Stomach smooth muscle (tissue), 2 donors: Measurements from ENCODE around the gene SMIM31.

Experiments used
- H3K27ac ChIP-seq: one replicate; pipeline ENCODE4 v1.7.0; 2013; ENCODE audit warnings: mild to moderate bottlenecking, low read length, inconsistent platforms
- H3K27me3 ChIP-seq, 2 donors: one replicate each; pipeline ENCODE4 v1.7.0; 2013; ENCODE audit warnings: low read length in 2 of 2; ENCODE audit not compliant: insufficient read depth in 2 of 2, control insufficient read depth in 1 of 2
- H3K36me3 ChIP-seq, 2 donors: one replicate each; pipeline ENCODE4 v1.7.0; 2013; ENCODE audit warnings: low read length in 2 of 2; ENCODE audit not compliant: control insufficient read depth in 2 of 2, insufficient read depth in 2 of 2
- H3K4me1 ChIP-seq: one replicate; pipeline ENCODE4 v1.7.0; 2013; ENCODE audit warnings: low read length; ENCODE audit not compliant: control insufficient read depth, insufficient read depth
- H3K4me3 ChIP-seq, 2 donors: one replicate each; pipeline ENCODE4 v1.7.0; 2013; ENCODE audit warnings: low read length in 2 of 2
- H3K9ac ChIP-seq, 2 donors: one replicate each; pipeline ENCODE4 v1.7.0; 2013; ENCODE audit warnings: low read length in 2 of 2, mild to moderate bottlenecking in 1 of 2
- H3K9me3 ChIP-seq, 2 donors: one replicate each; pipeline ENCODE4 v1.7.0; 2013; ENCODE audit warnings: low read length in 2 of 2; ENCODE audit not compliant: control insufficient read depth in 2 of 2
- donor health status: healthy.
- donor health status: Pancreatic carcinoma.

The SMIM31 gene

DNA sequence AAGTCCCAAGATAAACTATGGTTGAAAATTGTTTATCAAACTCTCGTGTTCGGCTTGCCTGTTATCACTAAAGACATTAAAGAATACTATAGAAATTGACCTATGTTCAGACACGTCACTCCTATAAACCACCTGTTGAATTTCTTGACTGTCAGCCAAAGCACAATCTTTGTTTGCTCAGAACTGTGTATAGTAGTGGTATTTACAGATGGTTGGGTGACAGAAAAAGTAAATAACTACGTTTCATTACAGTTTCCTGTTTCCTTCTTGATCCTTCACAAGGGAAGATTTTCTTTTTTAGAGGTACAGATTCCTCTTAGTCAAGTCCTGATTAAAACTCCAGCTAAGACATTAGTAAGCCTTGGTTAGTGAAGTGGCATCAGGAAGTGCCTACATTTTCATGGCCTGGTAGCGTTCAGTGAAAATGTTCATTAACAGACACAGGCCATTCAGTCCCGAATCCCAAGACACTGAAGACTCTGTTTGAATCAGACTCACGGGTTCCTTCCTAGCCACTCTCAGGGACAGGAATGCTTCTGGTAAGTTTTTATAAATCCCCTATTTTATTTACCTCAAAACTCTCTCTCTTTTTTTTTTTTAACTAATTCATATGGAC, at the start of gene SMIM31:
Gene SMIM31, plus strand, starts transcription at position 259 of the 616 bp plus-strand sequence. CDS start 16,313 bp downstream, outside the sequence.
- Histone ChIP-seq H3K4me1 (no peaks in the 10 kb centered on the region), H3K36me3 (no peaks in the 10 kb centered on the region), H3K4me3 (no peak within 1 kb of the TSS), H3K9ac (no peak within 1 kb of the TSS), H3K27me3 (no peaks in the 10 kb centered on the region), H3K27ac (no peak within 1 kb of the TSS), H3K9me3 (no peaks in the 10 kb centered on the region)

- Histone ChIP-seq H3K27ac (no peak overlapping the region), H3K9me3 (no peaks in the 10 kb centered on the region), H3K27me3 (no peaks in the 10 kb centered on the region), H3K9ac (no peak overlapping the region), H3K36me3 (no peaks in the 10 kb centered on the region), H3K4me1 (no peaks in the 10 kb centered on the region), H3K4me3 (no peak overlapping the region)
These were observed 47.3 kb upstream of the SMIM31 start for GRCh38 chr4:164706675-164707074.

GRCh38 chr4:164716901-164717300, 37.0 kb upstream of the SMIM31 start:
- Histone ChIP-seq H3K4me1 (no peaks in the 10 kb centered on the region), H3K36me3 (no peaks in the 10 kb centered on the region), H3K27ac (no peak overlapping the region), H3K9ac (no peak overlapping the region), H3K4me3 (no peak overlapping the region), H3K9me3 (peaks cover 0 to 5% of the 10 kb centered on the region in 2 donors), H3K27me3 (no peaks in the 10 kb centered on the region)

DNA sequence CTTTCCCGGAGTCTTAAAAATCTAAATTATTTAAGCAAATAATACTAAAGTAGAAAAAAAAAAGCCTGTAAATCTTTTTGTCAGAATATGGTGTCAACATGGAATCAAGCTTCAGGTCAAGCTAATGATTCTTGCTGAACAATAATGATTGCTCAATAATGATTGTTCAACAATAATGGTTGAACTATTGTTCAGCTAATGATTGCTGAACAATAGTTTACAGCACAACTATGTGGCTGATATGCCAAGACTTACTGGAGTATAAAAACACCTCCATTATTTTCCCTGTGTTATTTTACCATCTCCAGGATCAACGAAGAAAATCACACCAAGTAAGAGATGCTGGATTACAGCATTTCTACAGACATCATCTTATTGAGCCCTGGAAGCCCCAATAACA, 35.1 kb upstream of the SMIM31 start:
- Histone ChIP-seq H3K4me3 (no peak overlapping the region), H3K4me1 (no peaks in the 10 kb centered on the region), H3K27ac (no peak overlapping the region), H3K9ac (no peak overlapping the region), H3K9me3 (no peaks in the 10 kb centered on the region), H3K36me3 (no peaks in the 10 kb centered on the region), H3K27me3 (no peaks in the 10 kb centered on the region)

DNA sequence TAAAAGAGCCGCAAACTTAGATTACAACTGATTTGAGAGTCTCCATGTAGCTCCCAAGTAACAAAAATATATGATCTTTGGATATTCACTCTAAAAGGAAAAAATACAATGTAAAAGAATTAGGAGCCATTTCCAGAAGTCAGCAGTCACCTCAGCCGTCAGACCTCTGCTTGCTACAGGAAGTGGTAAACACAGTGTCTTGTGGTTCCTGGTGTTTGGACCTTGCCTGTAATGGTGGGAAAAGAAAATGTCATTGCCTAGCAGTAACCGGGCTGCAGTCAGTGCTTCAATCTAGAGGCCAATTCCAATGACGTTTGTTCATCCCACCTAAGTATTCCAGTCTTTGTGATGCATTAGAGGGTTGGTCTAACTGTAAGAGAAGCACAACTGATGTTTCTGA, 28.9 kb upstream of the SMIM31 start:
- Histone ChIP-seq H3K27me3 (peaks cover 0 to 1% of the 10 kb centered on the region in 2 donors), H3K27ac (no peak overlapping the region), H3K4me1 (no peaks in the 10 kb centered on the region), H3K9ac (no peak overlapping the region), H3K9me3 (no peaks in the 10 kb centered on the region), H3K36me3 (no peaks in the 10 kb centered on the region), H3K4me3 (no peak overlapping the region)

DNA sequence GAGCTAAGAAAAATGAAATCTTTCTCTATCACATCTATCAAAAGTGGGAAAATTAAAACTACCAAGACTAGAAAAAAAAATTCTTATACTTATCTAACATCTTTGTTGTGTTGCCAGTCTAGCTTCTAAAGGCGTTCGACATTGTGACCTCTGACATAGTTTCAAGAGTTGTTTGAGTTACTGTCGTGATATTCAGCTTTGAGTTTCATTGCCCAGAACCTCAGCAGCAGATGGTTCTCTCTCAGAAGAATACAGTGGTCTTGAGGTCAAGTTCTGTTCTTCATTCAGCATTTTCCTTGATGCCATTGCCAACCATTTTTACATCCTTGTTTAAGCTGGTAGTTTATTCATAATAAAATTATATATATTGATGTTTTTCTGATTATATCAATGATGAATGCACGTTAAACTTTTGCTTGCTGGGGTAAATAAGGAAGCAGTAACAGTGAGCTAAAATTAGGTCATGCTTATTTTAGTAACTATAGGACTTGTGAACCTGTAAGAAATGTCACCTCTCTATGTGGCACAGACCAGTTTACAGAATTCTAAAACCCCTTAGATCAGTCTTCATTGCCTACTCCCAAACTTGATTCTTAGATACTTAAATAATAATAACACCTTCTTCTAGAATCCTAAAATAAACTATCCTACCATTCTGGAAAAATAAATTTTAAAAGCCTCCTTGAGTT, 23.1 kb upstream of the SMIM31 start:
- no peaks in the 10 kb centered on the region for H3K36me3 ChIP-seq
- no peaks in the 10 kb centered on the region for H3K9me3 ChIP-seq
- H3K27me3 ChIP-seq, result peaks cover 0 to 2% of the 10 kb centered on the region in 2 donors
- no peak overlapping the region for H3K9ac ChIP-seq
- no peak overlapping the region for H3K27ac ChIP-seq
- H3K4me3 ChIP-seq, result no peak overlapping the region
- no peaks in the 10 kb centered on the region for H3K4me1 ChIP-seq

- H3K9ac ChIP-seq, result no peak overlapping the region
- no peaks in the 10 kb centered on the region for H3K9me3 ChIP-seq
These were observed 22.0 kb upstream of the SMIM31 start for GRCh38 chr4:164731827-164732474.

GRCh38 chr4:164734484-164734883, 19.4 kb upstream of the SMIM31 start:
- no peak overlapping the region for H3K4me3 ChIP-seq
- H3K9ac ChIP-seq, result no peak overlapping the region
- H3K27ac ChIP-seq, result no peak overlapping the region
- no peaks in the 10 kb centered on the region for H3K4me1 ChIP-seq
- no peaks in the 10 kb centered on the region for H3K9me3 ChIP-seq
- no peaks in the 10 kb centered on the region for H3K36me3 ChIP-seq
- H3K27me3 ChIP-seq, result peaks cover 0 to 2% of the 10 kb centered on the region in 2 donors

More at GRCh38 chr4:164731827-164732474, 22.0 kb upstream of the SMIM31 start:
- Histone ChIP-seq H3K27me3 (peaks cover 0 to 2% of the 10 kb centered on the region in 2 donors), H3K4me1 (no peaks in the 10 kb centered on the region), H3K4me3 (no peak overlapping the region), H3K36me3 (no peaks in the 10 kb centered on the region), H3K27ac (no peak overlapping the region)

GRCh38 chr4:164748375-164748774, 5.6 kb upstream of the SMIM31 start:
- H3K36me3 ChIP-seq, result no peaks in the 10 kb centered on the region
- no peaks in the 10 kb centered on the region for H3K9me3 ChIP-seq
- H3K4me1 ChIP-seq, result no peaks in the 10 kb centered on the region
- peaks cover 0 to 2% of the 10 kb centered on the region in 2 donors for H3K27me3 ChIP-seq
- H3K9ac ChIP-seq, result no peak overlapping the region
- no peak overlapping the region for H3K4me3 ChIP-seq
- no peak overlapping the region for H3K27ac ChIP-seq

GRCh38 chr4:164755432-164755831, 1.5 kb downstream of the SMIM31 start:
- Histone ChIP-seq H3K9ac (no peak overlapping the region), H3K9me3 (no peaks in the 10 kb centered on the region), H3K36me3 (no peaks in the 10 kb centered on the region), H3K27ac (no peak overlapping the region), H3K27me3 (no peaks in the 10 kb centered on the region), H3K4me3 (no peak overlapping the region), H3K4me1 (no peaks in the 10 kb centered on the region)

DNA sequence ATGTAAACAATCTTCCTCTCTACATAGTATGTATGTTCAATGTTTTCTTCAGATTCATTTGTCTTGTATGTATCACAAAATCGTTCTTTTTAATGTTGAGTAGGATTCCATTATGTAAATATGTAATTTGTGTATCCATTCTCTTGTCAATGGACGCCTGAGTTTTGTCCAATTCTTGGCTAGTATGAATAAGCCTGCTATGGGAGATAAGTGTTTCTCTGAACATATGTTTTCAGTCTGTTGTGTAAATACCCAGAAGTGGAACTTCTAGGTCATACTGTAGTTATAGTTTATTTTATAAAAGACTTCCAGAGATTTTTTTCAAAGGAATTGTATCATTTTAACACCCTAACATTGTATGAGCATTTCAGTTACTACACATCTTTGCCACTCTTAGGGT, 2.8 kb downstream of the SMIM31 start:
- H3K4me1 ChIP-seq, result no peaks in the 10 kb centered on the region
- H3K9me3 ChIP-seq, result no peaks in the 10 kb centered on the region
- H3K9ac ChIP-seq, result no peak overlapping the region
- no peak overlapping the region for H3K27ac ChIP-seq
- H3K4me3 ChIP-seq, result no peak overlapping the region
- no peaks in the 10 kb centered on the region for H3K27me3 ChIP-seq
- H3K36me3 ChIP-seq, result no peaks in the 10 kb centered on the region
